H9 (cell line): Measurements from ENCODE around the gene SHISA4. TPM values are rescaled to one million over a fixed set of nuclear protein-coding genes. Genes with fewer than 3 reads are reported as not detected.
A peak's percentile ranks its signal among the peaks of the same experiment; 100 is the strongest.

ENCODE experiments used
- DNase-seq: peaks from one replicate; pipeline ENCODE4 v3.0.0-alpha.2; 2017
- H2AFZ ChIP-seq: one replicate; pipeline ENCODE4 v1.6.1; 2013; ENCODE audit warnings: mild to moderate bottlenecking, low read length, control low read depth, moderate library complexity
- H2AK5ac ChIP-seq: 2 replicates; pipeline ENCODE4 v1.6.1; 2013; ENCODE audit warnings: low read length, control low read depth, mixed read lengths; ENCODE audit not compliant: insufficient read length
- H2BK120ac ChIP-seq: one replicate; pipeline ENCODE4 v1.6.1; 2013; ENCODE audit warnings: low read depth, mild to moderate bottlenecking, low read length, control low read depth, inconsistent platforms; ENCODE audit not compliant: poor library complexity, severe bottlenecking
- H2BK12ac ChIP-seq: 2 replicates; pipeline ENCODE4 v1.6.1; 2013; ENCODE audit warnings: low read length, control low read depth, mixed read lengths, low read depth; ENCODE audit not compliant: insufficient read length
- H2BK15ac ChIP-seq: 2 replicates; pipeline ENCODE4 v1.6.1; 2013; ENCODE audit warnings: low read depth, low read length, control low read depth
- H2BK20ac ChIP-seq: one replicate; pipeline ENCODE4 v1.6.1; 2013; ENCODE audit warnings: low read depth, mild to moderate bottlenecking, low read length, control low read depth, inconsistent platforms; ENCODE audit not compliant: poor library complexity, severe bottlenecking
- H2BK5ac ChIP-seq: 2 replicates; pipeline ENCODE4 v1.6.1; 2013; ENCODE audit warnings: low read length, control low read depth, mixed read lengths; ENCODE audit not compliant: insufficient read length
- H3K14ac ChIP-seq: 2 replicates; pipeline ENCODE4 v1.6.1; 2013; ENCODE audit warnings: low read length, control low read depth; ENCODE audit not compliant: insufficient read depth
- H3K18ac ChIP-seq: 2 replicates; pipeline ENCODE4 v1.6.1; 2013; ENCODE audit warnings: low read depth, mild to moderate bottlenecking, mixed read lengths, low read length, control low read depth; ENCODE audit not compliant: insufficient read length
- H3K23ac ChIP-seq: 2 replicates; pipeline ENCODE4 v1.6.1; 2013; ENCODE audit warnings: low read length, control low read depth, mixed read lengths, low read depth; ENCODE audit not compliant: insufficient read length
- H3K23me2 ChIP-seq: 2 replicates; pipeline ENCODE4 v1.6.1; 2013; ENCODE audit warnings: low read depth, mild to moderate bottlenecking, mixed read lengths, low read length, control low read depth; ENCODE audit not compliant: insufficient read length, poor library complexity, severe bottlenecking
- H3K27ac ChIP-seq: 2 replicates; pipeline ENCODE4 v1.5.1; 2013; ENCODE audit warnings: low read length, control low read depth, mixed read lengths, low read depth; ENCODE audit not compliant: insufficient read length
- H3K27me3 ChIP-seq: 2 replicates; pipeline ENCODE4 v1.6.1; 2013; ENCODE audit warnings: low read length, control low read depth, inconsistent platforms; ENCODE audit not compliant: insufficient read depth
- H3K4ac ChIP-seq: 2 replicates; pipeline ENCODE4 v1.6.1; 2013; ENCODE audit warnings: low read depth, mild to moderate bottlenecking, control low read depth, inconsistent platforms, low read length, moderate library complexity
- H3K4me1 ChIP-seq: 2 replicates; pipeline ENCODE4 v1.6.1; 2013; ENCODE audit warnings: low read length, control low read depth, inconsistent platforms; ENCODE audit not compliant: insufficient read depth
- H3K4me2 ChIP-seq: 2 replicates; pipeline ENCODE4 v1.6.1; 2013; ENCODE audit warnings: low read length, control low read depth, mixed read lengths; ENCODE audit not compliant: insufficient read length, insufficient read depth
- H3K56ac ChIP-seq: 2 replicates; pipeline ENCODE4 v1.6.1; 2013; ENCODE audit warnings: low read depth, mild to moderate bottlenecking, mixed read lengths, low read length, control low read depth; ENCODE audit not compliant: insufficient read length
- H3K79me1 ChIP-seq: 2 replicates; pipeline ENCODE4 v1.6.1; 2013; ENCODE audit warnings: low read depth, mild to moderate bottlenecking, moderate library complexity, low read length, control low read depth, inconsistent platforms; ENCODE audit not compliant: insufficient read depth, poor library complexity, severe bottlenecking
- H3K79me2 ChIP-seq: 2 replicates; pipeline ENCODE4 v1.6.1; 2013; ENCODE audit warnings: low read length, control low read depth, inconsistent platforms; ENCODE audit not compliant: insufficient read depth
- H3K9ac ChIP-seq: 2 replicates; pipeline ENCODE4 v1.6.1; 2013; ENCODE audit warnings: low read length, control low read depth, mixed read lengths; ENCODE audit not compliant: insufficient read length; ENCODE audit errors: extremely low read depth
- H3K9me3 ChIP-seq: one replicate; pipeline ENCODE4 v1.6.1; 2013; ENCODE audit warnings: low read depth, low read length, inconsistent platforms; ENCODE audit not compliant: control insufficient read depth
- H3T11ph ChIP-seq: one replicate; pipeline ENCODE4 v1.6.1; 2013; ENCODE audit warnings: mild to moderate bottlenecking, low read length, control low read depth, inconsistent platforms
- H4K20me1 ChIP-seq: one replicate; pipeline ENCODE4 v1.6.1; 2013; ENCODE audit not compliant: control insufficient read depth, insufficient read length, insufficient read depth
- H4K5ac ChIP-seq: 2 replicates; pipeline ENCODE4 v1.6.1; 2013; ENCODE audit warnings: low read depth, mild to moderate bottlenecking, mixed read lengths, low read length, control low read depth; ENCODE audit not compliant: insufficient read length
- H4K8ac ChIP-seq: replicated peaks from 2 replicates; pipeline ENCODE4 v1.6.1; 2013; ENCODE audit warnings: low read length, control low read depth, mixed read lengths, low read depth; ENCODE audit not compliant: insufficient read length
- H4K91ac ChIP-seq: 2 replicates; pipeline ENCODE4 v1.6.1; 2013; ENCODE audit warnings: low read depth, mild to moderate bottlenecking, moderate library complexity, mixed read lengths, low read length, control low read depth; ENCODE audit not compliant: insufficient read length
- H3K27ac Mint-ChIP-seq, 3 experiments: 2 replicates in 2 of 3; 3 replicates in 1 of 3; pipeline ENCODE4 v1.8.0; 2020 to 2021; ENCODE audit warnings: mixed read lengths in 3 of 3, mild to moderate bottlenecking in 1 of 3, moderate library complexity in 1 of 3
- H3K27me3 Mint-ChIP-seq: 2 replicates; pipeline ENCODE4 v1.8.0; 2021; ENCODE audit warnings: low read depth, mild to moderate bottlenecking, moderate library complexity, mixed read lengths
- H3K36me3 Mint-ChIP-seq, 3 experiments: 2 replicates in 2 of 3; 3 replicates in 1 of 3; pipeline ENCODE4 v1.8.0; 2020 to 2021; ENCODE audit warnings: low read depth in 3 of 3, mixed read lengths in 3 of 3; ENCODE audit not compliant: insufficient read depth in 1 of 3
- H3K4me1 Mint-ChIP-seq, 2 experiments: 2 replicates each; pipeline ENCODE4 v1.8.0; 2020; ENCODE audit warnings: mixed read lengths in 2 of 2
- H3K4me3 Mint-ChIP-seq, 2 experiments: 2 replicates in 1 of 2; 3 replicates in 1 of 2; pipeline ENCODE4 v1.8.0; 2020 to 2021; ENCODE audit warnings: mild to moderate bottlenecking in 2 of 2, mixed read lengths in 2 of 2, moderate library complexity in 1 of 2
- H3K9me3 Mint-ChIP-seq, 2 experiments: 2 replicates in 1 of 2; 3 replicates in 1 of 2; pipeline ENCODE4 v1.8.0; 2020; ENCODE audit warnings: mild to moderate bottlenecking in 2 of 2, mixed read lengths in 2 of 2, moderate library complexity in 1 of 2
- CTCF ChIP-seq: fragments of 200-600 bp; sonication (generic); conservative IDR thresholded peaks from 3 replicates; pipeline ENCODE4 v1.8.0; 2021; ENCODE audit warnings: antibody characterized with exemption, mild to moderate bottlenecking
- WGBS: extraction: QIAGEN DNeasy Blood & Tissue Kit; methylation state at CpG from one replicate; pipeline ENCODE4 v1.1.7; 2013; ENCODE audit warnings: missing lambda C conversion rate, low lambda C conversion rate, mixed read lengths; ENCODE audit not compliant: insufficient read length; ENCODE audit errors: extremely low coverage; 5-methylcytosine and 5-hydroxymethylcytosine counted together
- total RNA-seq: library from RNA; stranded (reverse); gene quantifications from 2 replicates; pipeline ENCODE4 v1.2.1, GENCODE V29; 2021

Gene SHISA4
- total RNA-seq, 1 experiment from 2014 or later: 6.3 TPM

DNA sequence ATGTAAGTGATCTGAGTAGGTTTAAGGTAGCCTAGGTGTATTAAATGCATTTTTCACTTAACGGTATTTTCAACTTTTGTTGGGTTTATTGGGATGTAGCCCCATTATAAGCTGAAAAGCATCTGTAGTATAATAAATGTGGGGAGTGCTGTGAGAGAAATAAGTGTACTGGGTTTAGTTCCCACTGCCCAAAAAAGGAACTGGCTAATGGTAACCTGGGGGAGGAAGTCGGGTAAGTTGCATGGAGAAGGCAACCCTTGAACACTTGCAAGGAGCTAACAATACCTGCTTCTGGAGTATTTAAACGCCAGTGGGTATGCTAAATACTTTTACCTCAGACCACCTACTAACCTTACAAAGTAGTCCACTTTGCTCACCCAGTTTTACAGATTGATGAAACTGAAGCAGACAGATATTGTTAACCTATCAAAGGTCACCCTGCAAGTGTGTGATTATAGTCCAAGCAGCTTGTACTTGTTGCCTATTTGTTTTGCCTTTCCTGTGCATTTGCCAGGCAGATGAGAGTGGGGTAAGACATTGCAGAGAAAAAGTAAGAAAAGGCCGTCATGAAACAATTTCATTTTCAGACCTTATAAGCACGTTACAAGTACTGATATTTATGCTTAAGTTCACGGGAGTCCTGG, 7.6 kb upstream of the SHISA4 start:
- WGBS: no CpG with 5 or more reads among the region's 6 CpGs
- Histone ChIP-seq H3K18ac (no peak overlapping the region), H4K5ac (no peak overlapping the region), H3K23ac (no peak overlapping the region), H3K4me1 (peaks cover 2% of the 10 kb centered on the region; the same call in 1 of the 2 replicates), H3K4me2 (no peak overlapping the region), H2AFZ (no peak overlapping the region), H3K4ac (no peak overlapping the region), H3K27ac (no peak overlapping the region), H3K79me1 (no peaks in the 10 kb centered on the region), H2BK120ac (no peak overlapping the region), H2BK12ac (no peak overlapping the region), H2BK15ac (no peak overlapping the region), H3K14ac (no peak overlapping the region), H3K27me3 (no peaks in the 10 kb centered on the region), H3K9me3 (no peaks in the 10 kb centered on the region), H2BK5ac (no peak overlapping the region), H2BK20ac (no peak overlapping the region), H3K9ac (no peak overlapping the region), H4K20me1 (no peaks in the 10 kb centered on the region), H3K56ac (no peak overlapping the region), H2AK5ac (no peak overlapping the region), H3T11ph (no peak overlapping the region), H3K23me2 (no peaks in the 10 kb centered on the region), H3K79me2 (no peaks in the 10 kb centered on the region), H4K91ac (no peak overlapping the region), H4K8ac (no peak overlapping the region)
- peaks cover 0 to 21% (median 8%) of the 10 kb centered on the region in 3 experiments; a peak in 6 of 7 replicates for H3K36me3 Mint-ChIP-seq
- H3K4me1 Mint-ChIP-seq: peaks cover 27 to 30% of the 10 kb centered on the region in 2 experiments
- no peaks in the 10 kb centered on the region for H3K27me3 Mint-ChIP-seq
- no peak overlapping the region; a peak in 1 of 5 replicates for H3K4me3 Mint-ChIP-seq
- no peak for TF ChIP-seq CTCF
- no peak for DNase-seq
- no peaks in the 10 kb centered on the region for H3K9me3 Mint-ChIP-seq
- H3K27ac Mint-ChIP-seq: peak overlapping the region in 2 of 3 experiments; percentile 33 to 81; a peak in 2 of 7 replicates
